GM10248 (cell line): Measurements from ENCODE around the gene CNGA3.

ENCODE experiments used
- CTCF ChIA-PET: fragments of 300-600 bp; sonication (Branson Sonifier 250); formaldehyde crosslinking; extraction: SDS; loops from one replicate; lab custom pipeline; 2021; ENCODE audit warnings: antibody characterized with exemption; lab: Yijun Ruan, JAX
- POLR2A ChIA-PET: fragments of 350-650 bp; sonication (Branson Sonifier 250); formaldehyde crosslinking; extraction: SDS; loops from one replicate; lab custom pipeline; 2020; ENCODE audit warnings: antibody characterized with exemption; lab: Yijun Ruan, JAX
- DNase-seq: peaks from one replicate; pipeline ENCODE4 v3.0.0; 2012; ENCODE audit errors: extremely low spot score
- CTCF ChIP-seq: IDR thresholded peaks from 2 replicates; pipeline ENCODE4 v1.5.1; 2012; ENCODE audit warnings: mild to moderate bottlenecking, low read depth; ENCODE audit errors: extremely low read depth, missing control alignments, control extremely low read depth

The CNGA3 gene

DNA sequence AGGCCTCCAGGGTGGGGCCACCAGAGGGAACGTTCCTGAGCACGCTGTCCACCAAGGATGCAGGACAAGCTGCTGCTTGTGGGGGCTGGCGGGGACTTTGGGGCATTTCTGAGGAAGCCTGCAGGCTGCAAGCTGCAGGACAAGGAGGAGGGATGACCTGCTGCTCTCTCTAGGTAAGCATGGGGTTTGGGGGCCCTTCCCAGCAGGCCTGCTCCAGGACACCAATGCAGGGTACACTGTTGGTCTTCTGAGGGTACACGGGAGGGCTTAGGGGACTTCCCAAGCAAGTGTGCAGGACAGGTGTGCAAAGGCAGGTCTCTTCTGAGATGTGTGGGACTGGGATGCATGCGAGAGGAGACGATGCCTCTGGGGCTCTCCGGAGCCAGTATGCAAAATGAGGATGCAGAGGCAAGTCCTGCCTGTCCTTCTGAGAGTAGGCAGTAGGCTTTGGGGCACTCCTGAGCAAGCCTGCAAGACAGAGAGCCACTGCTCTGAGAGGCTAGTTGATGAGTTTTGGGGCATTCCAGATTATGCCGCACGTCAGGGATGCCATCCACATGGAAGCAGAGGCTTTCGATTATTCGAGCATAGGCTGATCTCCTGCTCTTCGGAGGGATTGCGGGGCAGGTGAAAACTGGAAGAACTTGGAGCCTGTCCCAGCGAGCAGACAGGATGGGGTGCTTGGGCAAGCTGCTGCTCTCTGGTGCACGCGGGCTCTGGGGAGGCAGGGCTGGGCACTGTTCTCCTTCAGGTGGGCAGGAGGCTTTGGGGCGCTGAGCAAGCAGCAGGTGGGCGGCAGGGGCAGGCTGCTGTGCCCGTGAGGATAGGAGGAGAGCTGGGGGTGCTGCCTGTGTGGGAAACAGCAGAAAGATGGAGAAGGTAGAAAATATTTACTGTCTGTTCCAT is 44.6 kb downstream of the CNGA3 start:
- POLR2A ChIA-PET: no interaction called here
- CTCF ChIA-PET: interaction anchor here (0.8 to 1.7 kb wide), 5 partner anchors 12 to 800 kb away, joined by 3 to 6 read pairs (median 3); no protein-coding TSS in a partner anchor
- TF ChIP-seq CTCF: no peak
- DNase-seq: no peak

- POLR2A ChIA-PET: no interaction called here
- CTCF ChIA-PET: interaction anchor here (0.7 to 2.5 kb wide), 5 partner anchors 7 to 691 kb away, joined by 3 to 11 read pairs (median 3); no protein-coding TSS in a partner anchor
Measured at GRCh38 chr2:98391581-98392270, 45.5 kb downstream of the CNGA3 start.

GRCh38 chr2:98393354-98393753 is 47.1 kb downstream of the CNGA3 start:
- CTCF ChIA-PET: interaction anchor here (0.8 to 2.5 kb wide), 4 partner anchors 9 to 695 kb away, joined by 3 to 11 read pairs (median 4); no protein-coding TSS in a partner anchor
- POLR2A ChIA-PET: no interaction called here
- no peak for TF ChIP-seq CTCF
- DNase-seq: no peak

More at GRCh38 chr2:98391581-98392270, 45.5 kb downstream of the CNGA3 start:
- no peak for TF ChIP-seq CTCF
- no peak for DNase-seq

- no peak for DNase-seq
- CTCF ChIA-PET: interaction anchor here (2.5 kb wide), 1 partner anchor 10 kb away, joined by 11 read pairs; no protein-coding TSS in a partner anchor
Measured at GRCh38 chr2:98394595-98395153, 48.4 kb downstream of the CNGA3 start.

DNA sequence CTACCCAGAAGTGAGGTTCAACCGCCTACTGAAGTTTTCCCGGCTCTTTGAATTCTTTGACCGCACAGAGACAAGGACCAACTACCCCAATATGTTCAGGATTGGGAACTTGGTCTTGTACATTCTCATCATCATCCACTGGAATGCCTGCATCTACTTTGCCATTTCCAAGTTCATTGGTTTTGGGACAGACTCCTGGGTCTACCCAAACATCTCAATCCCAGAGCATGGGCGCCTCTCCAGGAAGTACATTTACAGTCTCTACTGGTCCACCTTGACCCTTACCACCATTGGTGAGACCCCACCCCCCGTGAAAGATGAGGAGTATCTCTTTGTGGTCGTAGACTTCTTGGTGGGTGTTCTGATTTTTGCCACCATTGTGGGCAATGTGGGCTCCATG is 49.7 kb downstream of the CNGA3 start:
- TF ChIP-seq CTCF: no peak
- DNase-seq: no peak
- POLR2A ChIA-PET: no interaction called here
- CTCF ChIA-PET: interaction anchor here (1.2 to 1.4 kb wide), 3 partner anchors 11 to 173 kb away, joined by 3 to 7 read pairs (median 5); no protein-coding TSS in a partner anchor

More at GRCh38 chr2:98394595-98395153, 48.4 kb downstream of the CNGA3 start:
- POLR2A ChIA-PET: no interaction called here
- no peak for TF ChIP-seq CTCF
